Transverse colon (tissue), 4 donors: ENCODE measurements around the gene PLXNC1.

Experiments used
- CTCF ChIP-seq, 5 experiments: fragments of 200-600 bp in 3 of 5; fragments of 450-650 bp in 2 of 5; sonication (generic) in 3 of 5; IDR thresholded peaks; 1 replicate in 2 of 5; 2 replicates in 3 of 5; pipeline ENCODE4 v1.5.1; 2016 to 2017; ENCODE audit warnings: antibody characterized with exemption in 5 of 5, inconsistent platforms in 3 of 5, mild to moderate bottlenecking in 2 of 5, moderate library complexity in 1 of 5
- EP300 ChIP-seq: sonication (generic); formaldehyde crosslinking; IDR thresholded peaks from one replicate; pipeline ENCODE4 v1.6.1; 2017; ENCODE audit warnings: antibody characterized with exemption, low read depth
- POLR2A ChIP-seq: fragments of 450-650 bp; IDR thresholded peaks from one replicate; pipeline ENCODE4 v1.6.1; 2016; ENCODE audit warnings: antibody characterized with exemption, mild to moderate bottlenecking, moderate library complexity
- POLR2AphosphoS5 ChIP-seq, 3 donors: sonication (generic); formaldehyde crosslinking; IDR thresholded peaks; one replicate each; pipeline ENCODE4 v1.6.1; 2016; ENCODE audit warnings: antibody characterized with exemption in 3 of 3

- TF ChIP-seq POLR2AphosphoS5 (IDR thresholded peaks at IDR 0.05) (no peak), CTCF (IDR thresholded peaks at IDR 0.05) (no peak), POLR2A (no peak), EP300 (no peak)
Measured at GRCh38 chr12:94152292-94153078, 4.1 kb downstream of the PLXNC1 start.
